HEK293 (cell line): ENCODE data around the gene MAPRE2.

Experiments used
- CTCF ChIA-PET: fragments of 350-600 bp; formaldehyde crosslinking; extraction: SDS; loops from one replicate; lab custom pipeline; 2021; ENCODE audit warnings: antibody characterized with exemption; lab: Yijun Ruan, JAX
- POLR2A ChIA-PET: fragments of 300-600 bp; formaldehyde crosslinking; extraction: SDS; loops from one replicate; lab custom pipeline; 2020; ENCODE audit warnings: antibody characterized with exemption, inconsistent platforms; lab: Yijun Ruan, JAX
- H3K27ac ChIP-seq: fragments of 200-500 bp; sonication (Bioruptor generic); 2 replicates; pipeline ENCODE4 v1.5.1; 2014; ENCODE audit warnings: low read depth, low read length, control low read depth, inconsistent platforms; ENCODE audit errors: extremely low read depth
- H3K36me3 ChIP-seq, 2 experiments: fragments of 200-500 bp in 1 of 2; sonication (Bioruptor generic) in 1 of 2; 1 replicate in 1 of 2; 2 replicates in 1 of 2; pipeline ENCODE4 v1.5.1; 2014 to 2017; ENCODE audit warnings: inconsistent platforms in 2 of 2, low read length in 2 of 2; ENCODE audit not compliant: control insufficient read depth in 2 of 2, insufficient read depth in 1 of 2
- H3K4me1 ChIP-seq: fragments of 200-500 bp; sonication (Bioruptor generic); 2 replicates; pipeline ENCODE4 v1.5.1; 2014; ENCODE audit warnings: mild to moderate bottlenecking, low read length, inconsistent platforms; ENCODE audit not compliant: control insufficient read depth, insufficient read depth
- H3K4me3 ChIP-seq: 2 replicates; pipeline ENCODE4 v1.5.1; 2011; ENCODE audit warnings: low read depth, mild to moderate bottlenecking, control low read depth, low read length, moderate library complexity
- H3K9me3 ChIP-seq: fragments of 200-500 bp; sonication (Bioruptor generic); 2 replicates; pipeline ENCODE4 v1.5.1; 2014; ENCODE audit warnings: low read depth, low read length, inconsistent platforms; ENCODE audit not compliant: control insufficient read depth, insufficient read depth
- BCL11A ChIP-seq: fragments of 450-650 bp; formaldehyde crosslinking; IDR thresholded peaks from 2 replicates; pipeline ENCODE4 v1.5.1; 2016; ENCODE audit warnings: low read depth, missing biosample characterization, missing genetic modification characterization
- ELK4 ChIP-seq: IDR thresholded peaks from 2 replicates; pipeline ENCODE4 v1.6.1; 2011; ENCODE audit warnings: mild to moderate bottlenecking, low read depth, low read length, borderline replicate concordance
- GLIS1 ChIP-seq: fragments of 450-650 bp; formaldehyde crosslinking; IDR thresholded peaks from 2 replicates; pipeline ENCODE4 v1.5.1; 2016; ENCODE audit warnings: missing biosample characterization, missing genetic modification characterization
- HOXC10 ChIP-seq: sonication (generic); formaldehyde crosslinking; IDR thresholded peaks from 2 replicates; pipeline ENCODE4 v1.8.1; 2023; ENCODE audit warnings: mild to moderate bottlenecking, missing genetic modification reagents
- INSM2 ChIP-seq: fragments of 450-650 bp; formaldehyde crosslinking; IDR thresholded peaks from 2 replicates; pipeline ENCODE4 v1.5.1; 2016; ENCODE audit warnings: missing biosample characterization, missing genetic modification characterization
- MYNN ChIP-seq: fragments of 450-650 bp; formaldehyde crosslinking; IDR thresholded peaks from 2 replicates; pipeline ENCODE4 v1.5.1; 2016; ENCODE audit warnings: missing biosample characterization, missing genetic modification characterization, borderline replicate concordance
- PRDM2 ChIP-seq: fragments of 450-650 bp; formaldehyde crosslinking; IDR thresholded peaks from 2 replicates; pipeline ENCODE4 v1.5.1; 2016; ENCODE audit warnings: missing biosample characterization, missing genetic modification characterization, borderline replicate concordance
- SETDB1 ChIP-seq: IDR thresholded peaks from one replicate; pipeline ENCODE4 v1.6.1; 2017; ENCODE audit warnings: mild to moderate bottlenecking, low read length, moderate library complexity, mixed read lengths; ENCODE audit not compliant: insufficient read length
- ZNF146 ChIP-seq: fragments of 450-650 bp; formaldehyde crosslinking; IDR thresholded peaks from 2 replicates; pipeline ENCODE4 v1.5.1; 2016; ENCODE audit warnings: missing biosample characterization, missing genetic modification characterization
- ZNF169 ChIP-seq: fragments of 450-650 bp; formaldehyde crosslinking; IDR thresholded peaks from 2 replicates; pipeline ENCODE4 v1.5.1; 2016; ENCODE audit warnings: missing biosample characterization, missing genetic modification characterization
- ZNF23 ChIP-seq: fragments of 450-650 bp; formaldehyde crosslinking; IDR thresholded peaks from 2 replicates; pipeline ENCODE4 v1.5.1; 2016; ENCODE audit warnings: missing biosample characterization, missing genetic modification characterization, borderline replicate concordance
- ZNF354C ChIP-seq: fragments of 450-650 bp; formaldehyde crosslinking; IDR thresholded peaks from 2 replicates; pipeline ENCODE4 v1.5.1; 2016; ENCODE audit warnings: missing biosample characterization, missing genetic modification characterization, low read depth, borderline replicate concordance
- ZNF366 ChIP-seq: fragments of 450-650 bp; formaldehyde crosslinking; conservative IDR thresholded peaks from 2 replicates; pipeline ENCODE4 v1.5.1; 2016; ENCODE audit warnings: missing biosample characterization, missing genetic modification characterization
- ZNF404 ChIP-seq: fragments of 450-650 bp; formaldehyde crosslinking; IDR thresholded peaks from 2 replicates; pipeline ENCODE4 v1.5.1; 2017; ENCODE audit warnings: missing biosample characterization, missing genetic modification characterization
- ZNF426 ChIP-seq: fragments of 450-650 bp; formaldehyde crosslinking; IDR thresholded peaks from 2 replicates; pipeline ENCODE4 v1.5.1; 2017; ENCODE audit warnings: missing biosample characterization, missing genetic modification characterization, mild to moderate bottlenecking, inconsistent platforms, moderate library complexity
- ZNF514 ChIP-seq: fragments of 450-650 bp; formaldehyde crosslinking; IDR thresholded peaks from 2 replicates; pipeline ENCODE4 v1.5.1; 2016; ENCODE audit warnings: missing biosample characterization, missing genetic modification characterization
- ZNF548 ChIP-seq: fragments of 450-650 bp; formaldehyde crosslinking; IDR thresholded peaks from 2 replicates; pipeline ENCODE4 v1.5.1; 2016; ENCODE audit warnings: missing biosample characterization, missing genetic modification characterization
- ZNF580 ChIP-seq: fragments of 450-650 bp; formaldehyde crosslinking; IDR thresholded peaks from 2 replicates; pipeline ENCODE4 v1.5.1; 2016; ENCODE audit warnings: missing biosample characterization, missing genetic modification characterization
- ZNF596 ChIP-seq: fragments of 450-650 bp; IDR thresholded peaks from 2 replicates; pipeline ENCODE4 v1.5.0; 2018; ENCODE audit warnings: missing biosample characterization, mild to moderate bottlenecking, missing genetic modification characterization, moderate library complexity
- ZNF623 ChIP-seq: fragments of 450-650 bp; formaldehyde crosslinking; IDR thresholded peaks from 2 replicates; pipeline ENCODE4 v1.5.1; 2016; ENCODE audit warnings: missing biosample characterization, missing genetic modification characterization
- ZNF626 ChIP-seq: fragments of 450-650 bp; sonication (Bioruptor Pico); formaldehyde crosslinking; IDR thresholded peaks from 2 replicates; pipeline ENCODE4 v1.5.1; 2018; ENCODE audit warnings: missing biosample characterization, missing genetic modification characterization, inconsistent platforms
- ZNF791 ChIP-seq: fragments of 450-650 bp; formaldehyde crosslinking; IDR thresholded peaks from 2 replicates; pipeline ENCODE4 v1.5.1; 2016; ENCODE audit warnings: missing biosample characterization, missing genetic modification characterization
- ZNF843 ChIP-seq: fragments of 450-650 bp; formaldehyde crosslinking; IDR thresholded peaks from 2 replicates; pipeline ENCODE4 v1.5.1; 2016; ENCODE audit warnings: missing biosample characterization, missing genetic modification characterization
- ZXDB ChIP-seq: fragments of 450-650 bp; formaldehyde crosslinking; IDR thresholded peaks from 2 replicates; pipeline ENCODE4 v1.5.1; 2016; ENCODE audit warnings: missing biosample characterization, missing genetic modification characterization

MAPRE2 gene

GRCh38 chr18:35077937-35078336 lies 36.7 kb downstream of the MAPRE2 start (continued):
- no peak for TF ChIP-seq ZNF354C (tag by site-specific recombination)
- TF ChIP-seq ZNF514 (tag by site-specific recombination), result no peak
- no peak for TF ChIP-seq ZNF580
- TF ChIP-seq ZNF404, result no peak

GRCh38 chr18:35080058-35080457 lies 38.8 kb downstream of the MAPRE2 start:
- no peak overlapping the region for H3K4me3 ChIP-seq
- POLR2A ChIA-PET, result no interaction called here
- no peaks in the 10 kb centered on the region for H3K4me1 ChIP-seq
- CTCF ChIA-PET, result interaction anchor here (0.6 kb wide), 1 partner anchor 938 kb away, joined by 3 read pairs; no protein-coding TSS in a partner anchor
- H3K36me3 ChIP-seq, result peaks cover 0 to 3% of the 10 kb centered on the region in 2 experiments; a peak in 1 of 3 replicates
- H3K27ac ChIP-seq, result no peak overlapping the region
- TF ChIP-seq ZNF596 (tag by site-specific recombination) (no peak), ZNF366 (tag by site-specific recombination) (no peak), ZNF426 (tag by site-specific recombination) (no peak), ZNF146 (no peak), ZXDB (tag by site-specific recombination) (no peak), ZNF843 (tag by site-specific recombination) (no peak), ELK4 (no peak), ZNF23 (tag by site-specific recombination) (no peak), ZNF548 (tag by site-specific recombination) (no peak), MYNN (tag by site-specific recombination) (no peak), ZNF626 (no peak), ZNF791 (no peak), BCL11A (tag by site-specific recombination) (no peak)
- no peaks in the 10 kb centered on the region for H3K9me3 ChIP-seq

- ChIA-PET CTCF (interaction anchor here (0.6 kb wide), 2 partner anchors 33 to 115 kb away, joined by 3 to 4 read pairs; no protein-coding TSS in a partner anchor), POLR2A (no interaction called here)
- TF ChIP-seq HOXC10 (no peak), GLIS1 (tag by site-specific recombination) (no peak), INSM2 (tag by site-specific recombination) (no peak), ZNF623 (tag by site-specific recombination) (no peak), ZNF169 (tag by site-specific recombination) (no peak), SETDB1 (no peak), PRDM2 (tag by site-specific recombination) (no peak)
These were observed 42.0 kb downstream of the MAPRE2 start for GRCh38 chr18:35083174-35083712.

More at GRCh38 chr18:35083174-35083712, 42.0 kb downstream of the MAPRE2 start:
- H3K9me3 ChIP-seq, result no peaks in the 10 kb centered on the region
- no peak overlapping the region for H3K27ac ChIP-seq
- peaks cover 0 to 3% of the 10 kb centered on the region in 2 experiments; a peak in 1 of 3 replicates for H3K36me3 ChIP-seq
- no peaks in the 10 kb centered on the region for H3K4me1 ChIP-seq
- no peak overlapping the region for H3K4me3 ChIP-seq
